Measurements from ENCODE around the gene COMMD1.

COMMD1 gene

GRCh38 chr2:62099523-62100175 lies 194.2 kb downstream of the COMMD1 start:
- H3K27ac ChIP-seq, result no peak overlapping the region
- no peak overlapping the region for H3K4me3 ChIP-seq (ENCODE audit: low read depth, low read length)
- in situ Hi-C loops (cut with HindIII; ENCODE audit: low pct_ligation_motif_present, low sequenced_read_pairs), result no loop called here
- H3K27me3 ChIP-seq (replicated peaks), result no peaks in the 10 kb centered on the region
- no peak for DNase-seq
- TF ChIP-seq CTCF (IDR thresholded peaks at IDR 0.05; ENCODE audit: low read depth, low read length, missing control alignments), result no peak
- H3K36me3 ChIP-seq (replicated peaks), result no peaks in the 10 kb centered on the region

GRCh38 chr2:62101886-62102285 lies 196.4 kb downstream of the COMMD1 start:
- TF ChIP-seq CTCF (IDR thresholded peaks at IDR 0.05; ENCODE audit: low read depth, low read length, missing control alignments), result no peak
- in situ Hi-C loops (cut with HindIII; ENCODE audit: low pct_ligation_motif_present, low sequenced_read_pairs), result no loop called here
- Histone ChIP-seq H3K27ac (no peak overlapping the region), H3K4me3 (ENCODE audit: low read depth, low read length) (no peak overlapping the region), H3K27me3 (replicated peaks) (no peaks in the 10 kb centered on the region), H3K36me3 (replicated peaks) (no peaks in the 10 kb centered on the region)
- no peak for DNase-seq

GRCh38 chr2:62102402-62102920 lies 197.0 kb downstream of the COMMD1 start:
- no peak for DNase-seq
- no peak for TF ChIP-seq CTCF (IDR thresholded peaks at IDR 0.05; ENCODE audit: low read depth, low read length, missing control alignments)
- no peaks in the 10 kb centered on the region for H3K36me3 ChIP-seq (replicated peaks)
- no peak overlapping the region for H3K4me3 ChIP-seq (ENCODE audit: low read depth, low read length)
- no peak overlapping the region for H3K27ac ChIP-seq
- in situ Hi-C loops (cut with HindIII; ENCODE audit: low pct_ligation_motif_present, low sequenced_read_pairs), result no loop called here
- no peaks in the 10 kb centered on the region for H3K27me3 ChIP-seq (replicated peaks)

GRCh38 chr2:62109554-62109953 lies 204.1 kb downstream of the COMMD1 start:
- in situ Hi-C loops (cut with HindIII; ENCODE audit: low pct_ligation_motif_present, low sequenced_read_pairs), result no loop called here
- no peak overlapping the region for H3K4me3 ChIP-seq (ENCODE audit: low read depth, low read length)
- no peaks in the 10 kb centered on the region for H3K27me3 ChIP-seq (replicated peaks)
- no peaks in the 10 kb centered on the region for H3K36me3 ChIP-seq (replicated peaks)
- no peak overlapping the region for H3K27ac ChIP-seq
- no peak for DNase-seq
- no peak for TF ChIP-seq CTCF (IDR thresholded peaks at IDR 0.05; ENCODE audit: low read depth, low read length, missing control alignments)

GRCh38 chr2:62110415-62111025 lies 205.0 kb downstream of the COMMD1 start:
- H3K27me3 ChIP-seq (replicated peaks), result no peaks in the 10 kb centered on the region
- no peak overlapping the region for H3K4me3 ChIP-seq (ENCODE audit: low read depth, low read length)
- TF ChIP-seq CTCF (IDR thresholded peaks at IDR 0.05; ENCODE audit: low read depth, low read length, missing control alignments), result no peak
- no peak overlapping the region for H3K27ac ChIP-seq
- DNase-seq, result no peak
- in situ Hi-C loops (cut with HindIII; ENCODE audit: low pct_ligation_motif_present, low sequenced_read_pairs), result no loop called here
- no peaks in the 10 kb centered on the region for H3K36me3 ChIP-seq (replicated peaks)

Measured in brain microvascular endothelial cell (primary cell).